Uterus (tissue), 4 donors: Measurements from ENCODE around the gene IGSF11. TPM values are rescaled to one million over a fixed set of nuclear protein-coding genes. Genes with fewer than 3 reads are reported as not detected.

ENCODE experiments used
- DNase-seq, 2 donors: peaks; one replicate each; pipeline ENCODE4 v3.0.0-alpha.2; 2019 to 2020
- H3K27ac ChIP-seq, 2 donors: fragments of 200-600 bp; sonication (generic); 1 replicate in 1 of 2; 2 replicates in 1 of 2; pipeline ENCODE4 v1.5.1; 2016 to 2018
- H3K27me3 ChIP-seq, 2 donors: fragments of 200-600 bp; sonication (generic); one replicate each; pipeline ENCODE4 v1.5.1; 2018 to 2019; ENCODE audit warnings: control low read depth in 1 of 2
- H3K36me3 ChIP-seq, 2 donors: fragments of 200-600 bp; sonication (generic); one replicate each; pipeline ENCODE4 v1.5.1; 2019; ENCODE audit warnings: control low read depth in 1 of 2
- H3K4me1 ChIP-seq, 2 donors: fragments of 200-600 bp; sonication (generic); one replicate each; pipeline ENCODE4 v1.5.1; 2018 to 2019; ENCODE audit warnings: control low read depth in 1 of 2
- H3K4me3 ChIP-seq, 2 donors: fragments of 200-600 bp; sonication (generic); 1 replicate in 1 of 2; 2 replicates in 1 of 2; pipeline ENCODE4 v1.5.1; 2018 to 2019; ENCODE audit warnings: mild to moderate bottlenecking in 1 of 2
- H3K9me3 ChIP-seq, 2 donors: fragments of 200-600 bp; sonication (generic); one replicate each; pipeline ENCODE4 v1.5.1; 2019; ENCODE audit warnings: control low read depth in 1 of 2
- CTCF ChIP-seq, 4 experiments: fragments of 200-600 bp in 2 of 4; fragments of 450-650 bp in 2 of 4; sonication (generic) in 2 of 4; IDR thresholded peaks; one replicate each; pipeline ENCODE4 v1.5.1; 2016 to 2019; ENCODE audit warnings: antibody characterized with exemption in 4 of 4, mild to moderate bottlenecking in 2 of 4, moderate library complexity in 1 of 4
- POLR2A ChIP-seq, 2 donors: fragments of 450-650 bp; IDR thresholded peaks; one replicate each; pipeline ENCODE4 v1.6.1; 2016; ENCODE audit warnings: antibody characterized with exemption in 2 of 2, mild to moderate bottlenecking in 1 of 2, moderate library complexity in 1 of 2
- intact Hi-C: fragments of 100-400 bp; cut with DNase I; formaldehyde crosslinking; loops from one replicate; pipeline ENCODE4 v1.15.1; 2023; ENCODE audit warnings: low total_unique reads
- total RNA-seq, 4 donors: library from RNA; depleted of rRNA in 3 of 4; stranded (reverse); fragments of >200 nt in 3 of 4; gene quantifications; one replicate each; pipeline versions ENCODE4 v1.1.0 to v1.2.4, GENCODE V29; 2014 to 2023
- donor health status: DM: yes; HTN: yes; CAD: no.

The IGSF11 gene
- total RNA-seq, 4 donors from 2014 or later, result 1.2 to 4.4 TPM; not detected in 2

GRCh38 chr3:119033393-119034255 lies 1.0 kb downstream of the IGSF11 start:
- Histone ChIP-seq H3K27me3 (peaks cover 0 to 8% of the 10 kb centered on the region in 2 donors), H3K4me3 (peak overlapping the region in 1 of 2 donors; percentile 47), H3K4me1 (no peaks in the 10 kb centered on the region), H3K9me3 (no peaks in the 10 kb centered on the region), H3K36me3 (no peaks in the 10 kb centered on the region), H3K27ac (no peak overlapping the region)
- no peak for DNase-seq
- no peak for TF ChIP-seq POLR2A (IDR thresholded peaks at IDR 0.05)
- TF ChIP-seq CTCF (IDR thresholded peaks at IDR 0.05), result no peak
- intact Hi-C loops, result no loop called here

DNA sequence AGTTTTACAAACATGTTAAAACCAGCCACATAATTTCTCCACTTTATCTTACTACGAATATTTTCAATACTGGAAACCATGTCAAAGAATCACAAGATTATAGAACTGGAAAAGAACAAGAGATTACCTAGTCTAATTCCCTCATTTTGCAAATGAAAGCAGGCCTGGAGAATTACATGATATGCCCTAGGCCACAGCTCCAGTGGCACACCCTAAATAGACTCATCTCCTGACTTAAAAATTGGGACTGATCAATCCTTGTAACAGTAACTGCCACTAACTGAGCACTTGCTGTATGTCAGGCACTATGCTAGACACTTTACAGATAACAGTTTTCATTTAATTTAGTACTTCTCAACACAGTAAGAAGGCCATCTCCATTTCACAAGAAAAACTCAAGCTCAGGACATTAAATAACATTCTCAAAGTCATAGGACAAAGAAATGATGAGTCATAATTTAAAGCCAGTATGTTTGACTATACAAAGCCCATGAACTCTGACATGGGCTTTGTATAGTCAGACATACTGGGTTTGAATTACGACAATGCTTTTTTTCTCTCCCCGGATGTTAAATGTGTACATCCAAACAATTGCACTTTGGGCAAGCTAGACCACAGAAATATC lies 9.4 kb downstream of the IGSF11 start:
- no peaks in the 10 kb centered on the region for H3K36me3 ChIP-seq
- H3K9me3 ChIP-seq, result no peaks in the 10 kb centered on the region
- no peaks in the 10 kb centered on the region for H3K27me3 ChIP-seq
- TF ChIP-seq CTCF (IDR thresholded peaks at IDR 0.05) (no peak), POLR2A (IDR thresholded peaks at IDR 0.05) (no peak)
- no peak overlapping the region for H3K27ac ChIP-seq
- DNase-seq, result no peak
- H3K4me3 ChIP-seq, result no peak overlapping the region
- intact Hi-C loops, result no loop called here
- H3K4me1 ChIP-seq, result no peaks in the 10 kb centered on the region

DNA sequence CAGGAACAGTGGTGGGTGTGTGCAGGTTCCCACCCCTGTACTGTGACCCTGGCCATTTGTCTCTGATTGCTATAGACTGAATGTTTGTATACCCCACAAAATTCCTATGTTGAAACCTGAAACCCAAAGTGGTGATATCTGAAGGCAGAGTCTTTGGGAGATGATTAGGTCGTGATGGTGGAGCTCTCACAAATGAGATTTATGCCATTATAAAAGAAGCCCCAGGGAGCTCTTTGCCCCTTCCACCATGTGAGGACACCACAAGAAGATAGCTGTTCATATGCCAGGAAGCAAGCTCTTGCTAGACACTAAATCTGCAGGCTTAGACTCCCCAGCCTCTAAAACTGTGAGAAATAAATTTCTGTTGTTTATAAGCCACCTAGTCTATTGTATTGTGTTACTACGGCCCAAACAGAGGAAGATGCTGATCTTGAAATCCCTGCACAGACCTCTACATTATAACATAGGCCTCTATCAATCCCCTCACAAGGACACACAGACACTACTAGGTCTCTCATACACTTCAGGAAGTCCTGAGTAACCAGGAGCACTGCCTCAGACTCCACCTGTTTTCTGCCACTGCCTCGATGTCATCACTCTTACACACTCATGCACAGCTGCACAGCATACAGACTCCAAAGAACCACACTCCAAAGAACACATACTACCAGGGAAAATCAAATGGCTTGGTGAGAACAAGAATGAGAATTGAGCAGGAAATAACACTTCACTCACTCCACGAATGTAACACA lies 14.7 kb downstream of the IGSF11 start:
- H3K4me1 ChIP-seq, result no peaks in the 10 kb centered on the region
- TF ChIP-seq CTCF (IDR thresholded peaks at IDR 0.05) (no peak), POLR2A (IDR thresholded peaks at IDR 0.05) (no peak)
- no peak overlapping the region for H3K27ac ChIP-seq
- no peak overlapping the region for H3K4me3 ChIP-seq
- no peaks in the 10 kb centered on the region for H3K9me3 ChIP-seq
- intact Hi-C loops, result no loop called here
- no peak for DNase-seq
- H3K36me3 ChIP-seq, result no peaks in the 10 kb centered on the region
- no peaks in the 10 kb centered on the region for H3K27me3 ChIP-seq

DNA sequence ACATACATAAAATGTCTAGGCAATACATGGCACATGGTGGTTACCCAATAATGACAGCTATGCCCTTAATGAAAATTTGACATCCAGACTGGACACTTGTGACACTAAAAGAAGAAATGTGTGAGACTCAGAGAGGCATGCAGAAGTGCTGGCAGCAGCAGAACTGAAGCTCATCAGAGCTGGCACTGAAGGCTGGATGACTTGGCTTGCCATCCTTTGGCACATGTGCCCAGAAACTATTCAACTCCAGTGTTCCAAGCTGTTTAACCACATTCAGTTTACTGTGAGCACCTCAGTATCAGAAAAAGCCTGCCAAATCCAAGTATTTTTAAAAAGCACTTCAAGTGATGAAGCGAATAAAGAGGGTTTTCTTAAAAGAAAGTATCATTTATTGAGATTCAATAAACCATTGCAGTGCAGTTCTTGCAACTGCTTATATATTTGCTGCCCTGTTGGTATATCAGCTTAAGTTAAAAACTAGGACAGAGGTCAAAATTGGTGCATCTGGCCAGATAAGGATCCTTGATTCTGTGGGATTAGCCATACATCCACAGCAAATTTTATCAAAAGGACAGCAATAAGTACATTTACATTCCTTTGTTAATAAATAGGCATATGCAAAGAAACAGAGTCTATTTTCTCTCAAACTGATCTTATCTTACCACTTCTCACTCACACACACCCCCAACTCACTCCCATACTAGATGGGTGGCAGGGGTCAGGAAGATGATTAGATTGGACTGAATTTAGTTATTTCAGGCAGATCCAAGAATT lies 15.8 kb downstream of the IGSF11 start:
- H3K4me1 ChIP-seq, result no peaks in the 10 kb centered on the region
- no peaks in the 10 kb centered on the region for H3K27me3 ChIP-seq
- no peak for DNase-seq
- intact Hi-C loops, result no loop called here
- no peak overlapping the region for H3K27ac ChIP-seq
- H3K4me3 ChIP-seq, result no peak overlapping the region
- H3K9me3 ChIP-seq, result no peaks in the 10 kb centered on the region
- no peaks in the 10 kb centered on the region for H3K36me3 ChIP-seq
- no peak for TF ChIP-seq POLR2A (IDR thresholded peaks at IDR 0.05)
- TF ChIP-seq CTCF (IDR thresholded peaks at IDR 0.05), result no peak
